Liver (tissue), 9 donors: ENCODE measurements around the gene RGS7. TPM values are rescaled to one million over a fixed set of nuclear protein-coding genes. Genes with fewer than 3 reads are reported as not detected.

Experiments
- DNase-seq: peaks from one replicate; pipeline ENCODE4 v3.0.0-alpha.2; 2017; ENCODE audit warnings: low spot score
- H3K27ac ChIP-seq, 2 donors: one replicate each; pipeline ENCODE4 v1.7.0; 2013; ENCODE audit warnings: inconsistent platforms in 2 of 2, low read length in 2 of 2, control low read depth in 1 of 2, low read depth in 1 of 2, mild to moderate bottlenecking in 1 of 2
- H3K27me3 ChIP-seq, 4 donors: one replicate each; pipeline versions ENCODE4 v1.6.1 to v1.7.0; 2013; ENCODE audit warnings: low read length in 3 of 4, inconsistent platforms in 1 of 4, mild to moderate bottlenecking in 1 of 4, moderate library complexity in 1 of 4; ENCODE audit not compliant: control insufficient read depth in 4 of 4, insufficient read depth in 4 of 4
- H3K36me3 ChIP-seq, 4 donors: one replicate each; pipeline versions ENCODE4 v1.6.1 to v1.7.0; 2013; ENCODE audit warnings: low read length in 3 of 4, mild to moderate bottlenecking in 3 of 4, low read depth in 1 of 4, moderate library complexity in 1 of 4; ENCODE audit not compliant: control insufficient read depth in 4 of 4, insufficient read depth in 3 of 4
- H3K4me1 ChIP-seq, 4 donors: one replicate each; pipeline versions ENCODE4 v1.6.1 to v1.7.0; 2013; ENCODE audit warnings: low read length in 3 of 4, mild to moderate bottlenecking in 3 of 4, moderate library complexity in 1 of 4; ENCODE audit not compliant: control insufficient read depth in 4 of 4, insufficient read depth in 4 of 4
- H3K4me3 ChIP-seq, 3 donors: one replicate each; pipeline versions ENCODE4 v1.6.1 to v1.7.0; 2013; ENCODE audit warnings: low read length in 3 of 3, control low read depth in 1 of 3, low read depth in 1 of 3, mild to moderate bottlenecking in 1 of 3
- H3K9ac ChIP-seq, 2 donors: one replicate each; pipeline ENCODE4 v1.7.0; 2013; ENCODE audit warnings: low read length in 2 of 2, mild to moderate bottlenecking in 2 of 2, moderate library complexity in 2 of 2, control low read depth in 1 of 2, low read depth in 1 of 2
- H3K9me3 ChIP-seq, 4 donors: one replicate each; pipeline versions ENCODE4 v1.6.1 to v1.7.0; 2013; ENCODE audit warnings: low read length in 3 of 4; ENCODE audit not compliant: control insufficient read depth in 4 of 4
- CTCF ChIP-seq: fragments of 150-350 bp; IDR thresholded peaks from 2 replicates; pipeline ENCODE4 v1.5.1; 2017; ENCODE audit warnings: improper control_type of control experiment, low read depth, low read length; ENCODE audit not compliant: missing input control
- EGR1 ChIP-seq, 2 donors: IDR thresholded peaks; 2 replicates each; pipeline ENCODE4 v1.6.1; 2016 to 2018; ENCODE audit warnings: antibody characterized with exemption in 2 of 2, low read depth in 2 of 2
- HNF4A ChIP-seq, 2 donors: conservative IDR thresholded peaks; 2 replicates each; pipeline ENCODE4 v1.6.1; 2016; ENCODE audit warnings: antibody characterized with exemption in 2 of 2, mild to moderate bottlenecking in 2 of 2
- JUND ChIP-seq, 2 donors: IDR thresholded peaks; 2 replicates each; pipeline ENCODE4 v1.6.1; 2016; ENCODE audit warnings: antibody characterized with exemption in 2 of 2
- MAX ChIP-seq: IDR thresholded peaks from 2 replicates; pipeline ENCODE4 v1.6.1; 2016; ENCODE audit warnings: antibody characterized with exemption
- NR2F2 ChIP-seq: IDR thresholded peaks from 2 replicates; pipeline ENCODE4 v1.6.1; 2016; ENCODE audit warnings: antibody characterized with exemption
- RAD21 ChIP-seq, 2 donors: IDR thresholded peaks; 2 replicates each; pipeline ENCODE4 v1.6.1; 2016; ENCODE audit warnings: antibody characterized with exemption in 2 of 2, mild to moderate bottlenecking in 2 of 2
- RXRA ChIP-seq, 2 donors: IDR thresholded peaks; 2 replicates each; pipeline ENCODE4 v1.6.1; 2017 to 2018; ENCODE audit warnings: antibody characterized with exemption in 2 of 2, mild to moderate bottlenecking in 1 of 2
- SP1 ChIP-seq: IDR thresholded peaks from 2 replicates; pipeline ENCODE4 v1.6.1; 2018; ENCODE audit warnings: antibody characterized with exemption, mild to moderate bottlenecking
- TAF1 ChIP-seq: conservative IDR thresholded peaks from 2 replicates; pipeline ENCODE4 v1.6.1; 2016; ENCODE audit warnings: antibody characterized with exemption, mild to moderate bottlenecking
- YY1 ChIP-seq: IDR thresholded peaks from 2 replicates; pipeline ENCODE4 v1.6.1; 2016; ENCODE audit warnings: antibody characterized with exemption, mild to moderate bottlenecking
- ZBTB33 ChIP-seq: IDR thresholded peaks from 2 replicates; pipeline ENCODE4 v1.6.1; 2016; ENCODE audit warnings: antibody characterized with exemption
- WGBS: extraction: QIAGEN DNeasy Blood & Tissue Kit; methylation state at CpG from one replicate; pipeline ENCODE4 v1.1.7; 2013; 5-methylcytosine and 5-hydroxymethylcytosine counted together
- polyA plus RNA-seq, 2 donors: library from polyadenylated mRNA; stranded (reverse) in 1 of 2; unstranded in 1 of 2; fragments of 200-250 nt in 1 of 2; fragments of >200 nt in 1 of 2; fragmentation: Nextera tagmentation in 1 of 2; extraction: Ambion mirVana in 1 of 2; gene quantifications; one replicate each; pipeline versions ENCODE4 v1.2.1 to v1.2.3, GENCODE V29; 2013 to 2015
- total RNA-seq, 2 donors: library from RNA; depleted of rRNA; stranded (reverse); fragments of >200 nt; gene quantifications; one replicate each; pipeline ENCODE4 v1.2.3, GENCODE V29; 2014
- donor health status: healthy.
- donor health status: healthy.
- donor health status: healthy.
- donor health status: healthy.
- donor health status: healthy.

RGS7 gene
- total and polyA plus RNA-seq, 4 donors: 0.05 to 0.18 TPM; not detected in 2

- H3K27ac ChIP-seq: no peak overlapping the region
- WGBS: 81% methylated on average over 5 of the region's 5 CpGs
- H3K4me1 ChIP-seq: no peaks in the 10 kb centered on the region
- no peaks in the 10 kb centered on the region for H3K36me3 ChIP-seq
- H3K9ac ChIP-seq: no peak overlapping the region
- no peaks in the 10 kb centered on the region for H3K27me3 ChIP-seq
- TF ChIP-seq HNF4A (conservative IDR thresholded peaks at IDR 0.05) (no peak), TAF1 (no peak), SP1 (no peak), YY1 (no peak), JUND (IDR thresholded peaks at IDR 0.05) (no peak)
- DNase-seq: no peak
- H3K9me3 ChIP-seq: no peaks in the 10 kb centered on the region
- H3K4me3 ChIP-seq: no peak overlapping the region
Observed at GRCh38 chr1:241181971-241182370, 175.0 kb downstream of the RGS7 start.

- Histone ChIP-seq H3K4me1 (no peaks in the 10 kb centered on the region), H3K27me3 (no peaks in the 10 kb centered on the region), H3K27ac (no peak overlapping the region), H3K9ac (no peak overlapping the region), H3K4me3 (no peak overlapping the region), H3K36me3 (no peaks in the 10 kb centered on the region), H3K9me3 (no peaks in the 10 kb centered on the region)
- TF ChIP-seq MAX (no peak), RXRA (IDR thresholded peaks at IDR 0.05) (no peak), CTCF (no peak), RAD21 (IDR thresholded peaks at IDR 0.05) (no peak), SP1 (no peak), EGR1 (IDR thresholded peaks at IDR 0.05; ENCODE audit: low read depth in 2 of 2) (no peak), HNF4A (conservative IDR thresholded peaks at IDR 0.05) (no peak), TAF1 (no peak)
- no peak for DNase-seq
Observed at GRCh38 chr1:241181471-241181870, 175.5 kb downstream of the RGS7 start.

- TF ChIP-seq SP1 (no peak), ZBTB33 (no peak), YY1 (no peak), NR2F2 (no peak), RAD21 (IDR thresholded peaks at IDR 0.05) (no peak), MAX (no peak)
- no peaks in the 10 kb centered on the region for H3K36me3 ChIP-seq
- H3K4me3 ChIP-seq: no peak overlapping the region
- no peaks in the 10 kb centered on the region for H3K4me1 ChIP-seq
- no peaks in the 10 kb centered on the region for H3K9me3 ChIP-seq
- no peak overlapping the region for H3K9ac ChIP-seq
- H3K27me3 ChIP-seq: no peaks in the 10 kb centered on the region
- 87% methylated on average over 4 of the region's 4 CpGs for WGBS
- no peak for DNase-seq
- no peak overlapping the region for H3K27ac ChIP-seq
Observed at GRCh38 chr1:241180569-241180968, 176.4 kb downstream of the RGS7 start.
